Endothelial cell of umbilical vein (primary cell): ENCODE measurements around the gene FOS. TPM values are rescaled to one million over a fixed set of nuclear protein-coding genes. Genes with fewer than 3 reads are reported as not detected.

Source experiments
- BruUV-seq: library from RNA; stranded (reverse); fragments of 400-500 nt; replicated peaks from 2 replicates; lab custom pipeline; 2021; lab: Mats Ljungman, UMichigan
- CTCF ChIA-PET: fragments of 300-600, 350-600 bp; sonication (Branson Sonifier 250); formaldehyde crosslinking; loops from one replicate; lab custom pipeline; 2021; ENCODE audit warnings: antibody characterized with exemption, inconsistent platforms; lab: Charles Lee
- POLR2A ChIA-PET: fragments of 300-600, 350-600 bp; sonication (Branson Sonifier 250); formaldehyde crosslinking; loops from one replicate; lab custom pipeline; 2021; ENCODE audit warnings: antibody characterized with exemption, inconsistent platforms; lab: Charles Lee
- DNase-seq: peaks from one replicate; pipeline ENCODE4 v3.0.0-alpha.2; 2011; ENCODE audit warnings: low read depth, low spot score
- FAIRE-seq: peaks from 2 replicates; lab custom pipeline; 2011; peaks lifted over from hg19 to GRCh38; lab: Jason Lieb, UNC
- H2AFZ ChIP-seq: 2 replicates; pipeline ENCODE4 v1.6.0; 2012; ENCODE audit warnings: low read depth, low read length, control low read depth, inconsistent platforms
- H3K27ac ChIP-seq: 2 replicates; pipeline ENCODE4 v1.5.1; 2011; ENCODE audit warnings: low read depth, mild to moderate bottlenecking, control low read depth, low read length, moderate library complexity; ENCODE audit not compliant: insufficient read depth
- H3K27me3 ChIP-seq, 2 experiments: 2 replicates each; pipeline versions ENCODE4 v1.6.0 to v1.6.1; 2011; ENCODE audit warnings: low read length in 2 of 2, mixed read lengths in 1 of 2; ENCODE audit not compliant: control insufficient read depth in 2 of 2, insufficient read depth in 2 of 2
- H3K36me3 ChIP-seq, 2 experiments: 2 replicates in 1 of 2; 3 replicates in 1 of 2; pipeline ENCODE4 v1.5.1; 2011; ENCODE audit warnings: low read length in 2 of 2, mild to moderate bottlenecking in 1 of 2, moderate library complexity in 1 of 2; ENCODE audit not compliant: control insufficient read depth in 2 of 2, insufficient read depth in 2 of 2; ENCODE audit errors: extremely low read depth in 1 of 2
- H3K4me1 ChIP-seq: 3 replicates; pipeline ENCODE4 v1.5.1; 2011; ENCODE audit warnings: mild to moderate bottlenecking, low read length; ENCODE audit not compliant: control insufficient read depth, insufficient read depth; ENCODE audit errors: extremely low read depth
- H3K4me2 ChIP-seq: 2 replicates; pipeline ENCODE4 v1.6.1; 2011; ENCODE audit warnings: low read length, control low read depth, mixed read lengths; ENCODE audit not compliant: insufficient read depth
- H3K4me3 ChIP-seq, 3 experiments: fragments of 200-600 bp in 1 of 3; sonication (generic), shearing (Covaris generic) in 1 of 3; replicated peaks in 1 of 3; 2 replicates each; pipeline ENCODE4 v1.5.1; 2011 to 2016; ENCODE audit warnings: control low read depth in 3 of 3, low read length in 3 of 3, mild to moderate bottlenecking in 2 of 3, inconsistent platforms in 1 of 3, low read depth in 1 of 3, moderate library complexity in 1 of 3; ENCODE audit not compliant: insufficient read depth in 1 of 3
- H3K79me2 ChIP-seq: 2 replicates; pipeline ENCODE4 v1.6.0; 2012; ENCODE audit warnings: low read length, inconsistent platforms; ENCODE audit not compliant: control insufficient read depth, insufficient read depth
- H3K9ac ChIP-seq: replicated peaks from 2 replicates; pipeline ENCODE3; 2011; ENCODE audit warnings: low read length, control low read depth; ENCODE audit not compliant: insufficient read depth; ENCODE audit errors: extremely low read depth
- H3K9me1 ChIP-seq: replicated peaks from 3 replicates; pipeline ENCODE4 v1.6.0; 2011; ENCODE audit warnings: mild to moderate bottlenecking, low read length; ENCODE audit not compliant: control insufficient read depth, insufficient read depth; ENCODE audit errors: extremely low read depth
- H3K9me3 ChIP-seq: replicated peaks from 2 replicates; pipeline ENCODE4 v1.5.1; 2012; ENCODE audit warnings: low read length, inconsistent platforms; ENCODE audit not compliant: control insufficient read depth, insufficient read depth
- H4K20me1 ChIP-seq: replicated peaks from 2 replicates; pipeline ENCODE3; 2011; ENCODE audit warnings: mild to moderate bottlenecking, low read length; ENCODE audit not compliant: control insufficient read depth, insufficient read depth; ENCODE audit errors: extremely low read depth
- EZH2 ChIP-seq: IDR thresholded peaks from 2 replicates; pipeline ENCODE4 v1.6.1; 2012; ENCODE audit warnings: borderline replicate concordance, low read depth, mild to moderate bottlenecking, moderate library complexity, low read length, inconsistent platforms; ENCODE audit not compliant: severe bottlenecking
- FOS ChIP-seq: IDR thresholded peaks from 2 replicates; pipeline ENCODE4 v1.6.1; 2011; ENCODE audit warnings: mild to moderate bottlenecking, low read length, moderate library complexity, borderline replicate concordance; ENCODE audit not compliant: insufficient read depth
- GATA2 ChIP-seq: IDR thresholded peaks from 2 replicates; pipeline ENCODE4 v1.7.0; 2011; ENCODE audit warnings: low read depth, mild to moderate bottlenecking, moderate library complexity, mixed read lengths, low read length; ENCODE audit not compliant: insufficient read length, insufficient read depth
- JUN ChIP-seq: IDR thresholded peaks from 2 replicates; pipeline ENCODE4 v1.6.1; 2011; ENCODE audit warnings: borderline replicate concordance, low read depth; ENCODE audit not compliant: insufficient read length, insufficient read depth
- MAX ChIP-seq: IDR thresholded peaks from 2 replicates; pipeline ENCODE4 v1.6.1; 2011; ENCODE audit not compliant: insufficient read depth, insufficient read length
- MYC ChIP-seq: IDR thresholded peaks from one replicate; pipeline ENCODE4 v1.6.1; 2011; ENCODE audit warnings: mild to moderate bottlenecking, low read depth, low read length
- POLR2A ChIP-seq: IDR thresholded peaks from 2 replicates; pipeline ENCODE4 v1.6.1; 2012; ENCODE audit warnings: low read depth, mild to moderate bottlenecking, control low read depth, low read length
- POLR2AphosphoS5 ChIP-seq: IDR thresholded peaks from 2 replicates; pipeline ENCODE4 v1.6.1; 2012; ENCODE audit warnings: low read depth, mild to moderate bottlenecking, control low read depth, low read length, moderate library complexity; ENCODE audit not compliant: insufficient read depth
- dilution Hi-C: fragments of 300-500 bp; cut with MboI; formaldehyde crosslinking; loops from one replicate; pipeline ENCODE4 v1.15.0; 2019; ENCODE audit warnings: low sequenced_read_pairs; ENCODE audit not compliant: extremely low pct_ligation_motif_present
- intact Hi-C: fragments of 100-400 bp; cut with micrococcal nuclease; formaldehyde crosslinking; loops from one replicate; pipeline ENCODE4 v1.10.0; 2022
- polyA plus RNA-seq, 4 experiments: library from polyadenylated mRNA; depleted of rRNA in 3 of 4; stranded (reverse) in 3 of 4; unstranded in 1 of 4; fragments of >200 nt; gene quantifications; 2 replicates each; pipeline versions ENCODE4 v1.2.1 to v1.2.3, GENCODE V29; 2011 to 2012; ENCODE audit warnings: missing spikeins in 1 of 4
- total RNA-seq: library from RNA; stranded (reverse); gene quantifications from 2 replicates; pipeline ENCODE4 v1.2.3, GENCODE V29; 2021
- TF ChIP-seq, protein P1 (sequence below), 2 donors: IDR thresholded peaks; 1 replicate in 1 of 2; 2 replicates in 1 of 2; pipeline ENCODE4 v1.5.1; 2011; ENCODE audit warnings: low read length in 2 of 2, mild to moderate bottlenecking in 2 of 2, moderate library complexity in 2 of 2, control low read depth in 1 of 2, inconsistent platforms in 1 of 2, low read depth in 1 of 2; ENCODE audit not compliant: insufficient read depth in 1 of 2; ENCODE audit errors: extremely low read depth in 1 of 2

FOS gene
- total and polyA plus RNA-seq, 2 donors (not counting 3 experiments of a cell fraction or from before 2014, with no cell fraction given): 9.2 to 41.6 TPM

DNA sequence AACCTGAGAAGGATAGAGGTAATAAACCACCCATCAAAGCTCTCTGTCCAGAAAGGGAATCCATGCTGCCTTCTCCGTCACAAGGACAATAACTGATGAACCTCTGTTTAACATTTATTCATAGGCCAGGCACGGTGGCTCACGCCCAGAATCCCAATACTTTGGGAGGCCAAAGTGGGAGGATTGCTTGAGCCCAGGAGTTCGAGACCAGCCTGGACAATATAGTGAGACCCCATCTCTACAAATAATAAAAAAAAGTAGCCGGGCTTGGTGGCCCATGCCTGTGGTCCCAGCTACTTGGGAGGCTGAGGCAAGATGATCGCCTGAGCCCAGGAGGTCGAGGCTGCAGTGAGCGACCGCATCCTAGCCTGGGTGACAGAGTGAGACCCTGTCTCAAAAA, 7.1 kb upstream of the FOS start:
- TF ChIP-seq EZH2: no peak
- no peak for TF ChIP-seq FOS
- TF ChIP-seq POLR2A: no peak
- TF ChIP-seq POLR2AphosphoS5: no peak
- no peak for TF ChIP-seq JUN
- no peak for TF ChIP-seq MAX
- TF ChIP-seq, protein P1, sequence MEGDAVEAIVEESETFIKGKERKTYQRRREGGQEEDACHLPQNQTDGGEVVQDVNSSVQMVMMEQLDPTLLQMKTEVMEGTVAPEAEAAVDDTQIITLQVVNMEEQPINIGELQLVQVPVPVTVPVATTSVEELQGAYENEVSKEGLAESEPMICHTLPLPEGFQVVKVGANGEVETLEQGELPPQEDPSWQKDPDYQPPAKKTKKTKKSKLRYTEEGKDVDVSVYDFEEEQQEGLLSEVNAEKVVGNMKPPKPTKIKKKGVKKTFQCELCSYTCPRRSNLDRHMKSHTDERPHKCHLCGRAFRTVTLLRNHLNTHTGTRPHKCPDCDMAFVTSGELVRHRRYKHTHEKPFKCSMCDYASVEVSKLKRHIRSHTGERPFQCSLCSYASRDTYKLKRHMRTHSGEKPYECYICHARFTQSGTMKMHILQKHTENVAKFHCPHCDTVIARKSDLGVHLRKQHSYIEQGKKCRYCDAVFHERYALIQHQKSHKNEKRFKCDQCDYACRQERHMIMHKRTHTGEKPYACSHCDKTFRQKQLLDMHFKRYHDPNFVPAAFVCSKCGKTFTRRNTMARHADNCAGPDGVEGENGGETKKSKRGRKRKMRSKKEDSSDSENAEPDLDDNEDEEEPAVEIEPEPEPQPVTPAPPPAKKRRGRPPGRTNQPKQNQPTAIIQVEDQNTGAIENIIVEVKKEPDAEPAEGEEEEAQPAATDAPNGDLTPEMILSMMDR (IDR thresholded peaks at IDR 0.05; ENCODE audit: extremely low read depth in 1 of 2, insufficient read depth in 1 of 2, low read depth in 1 of 2, low read length in 2 of 2): no peak
- no peak for TF ChIP-seq GATA2
- no peak for TF ChIP-seq MYC
- Histone ChIP-seq H3K27ac (no peak overlapping the region), H4K20me1 (no peaks in the 10 kb centered on the region), H3K9ac (no peak overlapping the region), H3K79me2 (no peaks in the 10 kb centered on the region), H3K27me3 (no peaks in the 10 kb centered on the region), H3K9me1 (no peaks in the 10 kb centered on the region), H3K36me3 (no peaks in the 10 kb centered on the region), H3K9me3 (no peaks in the 10 kb centered on the region), H2AFZ (no peak overlapping the region), H3K4me3 (no peak overlapping the region), H3K4me2 (no peak overlapping the region), H3K4me1 (peaks cover 12% of the 10 kb centered on the region)
- DNase-seq (no peak), FAIRE-seq (no peak)
- intact Hi-C loops: no loop called here
- dilution Hi-C loops: no loop called here
- BruUV-seq: no TSS peak
- CTCF ChIA-PET: interaction anchor here (0.6 kb wide), 1 partner anchor 232 kb away, joined by 3 read pairs; no protein-coding TSS in a partner anchor
- POLR2A ChIA-PET: no interaction called here
